Measurements from ENCODE around the gene CTNNBL1. TPM values are rescaled to one million over a fixed set of nuclear protein-coding genes. Genes with fewer than 3 reads are reported as not detected.

Gene CTNNBL1
- total and polyA plus RNA-seq, 8 donors, result 36.0 to 63.6 (median 50.1) TPM

DNA sequence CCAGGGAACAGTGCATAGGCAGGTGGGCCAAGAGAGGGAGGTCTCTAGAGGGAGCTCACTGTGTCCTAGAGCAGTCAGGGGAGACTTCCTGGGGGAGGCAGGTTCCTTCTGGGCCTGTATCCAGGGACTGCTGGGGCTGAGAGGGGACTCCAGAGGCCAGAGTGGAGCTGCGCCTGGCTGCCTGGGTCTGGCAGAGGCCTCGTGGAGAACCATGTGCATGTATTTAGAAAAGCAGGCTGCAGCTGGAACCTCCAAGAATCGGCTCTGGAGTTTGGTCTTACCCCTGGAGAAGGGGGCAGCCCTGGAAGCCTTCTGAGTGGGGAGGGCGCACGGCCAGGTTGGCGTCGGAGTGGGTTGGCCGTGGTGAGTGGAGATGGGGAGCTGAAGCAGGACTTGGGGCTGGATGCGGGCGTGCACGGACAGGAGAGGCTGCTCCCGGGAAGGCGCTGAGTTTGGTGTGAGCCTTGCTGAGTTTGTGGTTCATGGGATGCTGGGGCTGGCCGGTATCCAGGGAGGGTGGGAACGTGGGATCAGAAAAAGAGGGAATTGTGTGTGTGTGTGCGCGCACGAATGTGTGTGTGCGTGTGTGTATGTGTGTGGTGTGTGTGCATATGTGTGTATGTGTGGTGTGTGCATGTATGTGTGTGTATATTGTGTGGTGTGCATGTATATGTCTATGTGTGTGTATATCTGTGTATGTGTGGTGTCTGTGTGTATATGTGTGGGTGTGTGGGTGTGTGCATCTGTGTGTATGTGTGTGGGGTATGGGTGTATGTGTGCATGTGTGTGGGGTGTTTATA is 219.9 kb downstream of the CTNNBL1 start:
- intact Hi-C loops (cut with DNase I), result loop anchor here in 1 of 2 donors (10.0 kb wide), 1 partner anchor 61 kb away; no protein-coding TSS in a partner anchor
- DNase-seq, result no peak
- ATAC-seq, result no peak

DNA sequence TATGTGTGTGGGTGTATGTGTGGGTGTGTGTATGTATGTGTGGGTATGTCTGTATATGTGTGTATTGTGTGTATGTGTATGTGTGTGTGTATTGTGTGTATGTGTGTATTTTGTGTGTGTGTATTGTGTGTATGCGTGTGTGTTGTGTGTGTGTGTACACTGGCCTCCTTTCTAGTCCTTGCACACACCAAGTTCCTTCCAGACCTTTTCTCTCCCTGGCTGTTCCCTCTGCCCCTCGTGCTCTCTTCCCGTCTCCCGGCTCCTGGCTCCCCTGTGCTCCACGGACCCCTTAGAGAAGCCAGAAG is 220.5 kb downstream of the CTNNBL1 start:
- H3K4me3 ChIP-seq, result no peak overlapping the region
- no peak for ATAC-seq
- TF ChIP-seq, protein P1, sequence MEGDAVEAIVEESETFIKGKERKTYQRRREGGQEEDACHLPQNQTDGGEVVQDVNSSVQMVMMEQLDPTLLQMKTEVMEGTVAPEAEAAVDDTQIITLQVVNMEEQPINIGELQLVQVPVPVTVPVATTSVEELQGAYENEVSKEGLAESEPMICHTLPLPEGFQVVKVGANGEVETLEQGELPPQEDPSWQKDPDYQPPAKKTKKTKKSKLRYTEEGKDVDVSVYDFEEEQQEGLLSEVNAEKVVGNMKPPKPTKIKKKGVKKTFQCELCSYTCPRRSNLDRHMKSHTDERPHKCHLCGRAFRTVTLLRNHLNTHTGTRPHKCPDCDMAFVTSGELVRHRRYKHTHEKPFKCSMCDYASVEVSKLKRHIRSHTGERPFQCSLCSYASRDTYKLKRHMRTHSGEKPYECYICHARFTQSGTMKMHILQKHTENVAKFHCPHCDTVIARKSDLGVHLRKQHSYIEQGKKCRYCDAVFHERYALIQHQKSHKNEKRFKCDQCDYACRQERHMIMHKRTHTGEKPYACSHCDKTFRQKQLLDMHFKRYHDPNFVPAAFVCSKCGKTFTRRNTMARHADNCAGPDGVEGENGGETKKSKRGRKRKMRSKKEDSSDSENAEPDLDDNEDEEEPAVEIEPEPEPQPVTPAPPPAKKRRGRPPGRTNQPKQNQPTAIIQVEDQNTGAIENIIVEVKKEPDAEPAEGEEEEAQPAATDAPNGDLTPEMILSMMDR (IDR thresholded peaks at IDR 0.05), result no peak

More for the DNA sequence above, 219.9 kb downstream of the CTNNBL1 start:
- peaks cover 0 to 99% of the 10 kb centered on the region in 2 donors for H3K27me3 ChIP-seq
- TF ChIP-seq, protein P1 (IDR thresholded peaks at IDR 0.05), result no peak
- H3K4me3 ChIP-seq, result no peak overlapping the region
- peaks cover 8 to 9% of the 10 kb centered on the region in 2 donors for H3K4me1 ChIP-seq
- no peak overlapping the region for H3K27ac ChIP-seq
- no peaks in the 10 kb centered on the region for H3K36me3 ChIP-seq
- no peaks in the 10 kb centered on the region for H3K9me3 ChIP-seq

DNA sequence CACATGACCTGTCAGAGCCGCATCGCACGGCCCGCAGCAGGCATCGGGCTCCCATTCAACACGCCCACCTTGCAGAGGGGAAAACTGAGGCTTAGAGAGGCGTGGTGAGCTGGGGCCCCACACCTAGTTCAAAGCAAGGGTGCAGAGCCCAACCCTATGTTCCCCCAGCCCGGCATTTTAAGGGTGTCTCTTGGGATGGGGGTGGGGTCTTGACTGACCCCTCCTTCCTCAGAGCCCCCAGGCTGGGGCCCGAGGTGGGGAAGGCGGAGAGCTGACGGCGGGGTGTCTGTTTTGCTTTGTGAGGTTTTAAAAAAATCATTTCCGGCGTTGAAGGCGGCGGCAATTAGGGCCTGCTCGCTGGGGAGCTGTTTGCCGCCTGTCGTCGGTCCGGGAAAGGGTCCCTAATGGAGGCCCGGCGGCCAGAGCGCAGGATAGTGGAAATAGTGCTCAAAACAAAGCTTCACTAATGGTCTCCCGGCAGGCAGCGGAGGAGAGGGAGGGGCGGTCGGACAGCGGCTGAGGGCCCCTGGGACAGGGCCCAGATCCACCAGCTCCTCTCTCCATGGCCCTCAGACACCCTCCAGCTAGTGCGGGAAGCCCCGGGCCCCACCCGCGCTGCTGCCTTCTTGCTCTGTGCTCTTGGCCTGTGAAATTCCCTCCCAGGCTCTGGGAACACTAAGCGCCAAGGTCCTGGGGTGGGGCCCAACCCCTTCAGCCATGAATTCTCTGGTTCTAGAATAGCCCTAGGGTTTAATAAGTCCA is 221.0 kb downstream of the CTNNBL1 start:
- TF ChIP-seq, protein P1 (IDR thresholded peaks at IDR 0.05), result no peak
- DNase-seq, result peak in 3 of 4 donors; percentile 53 to 70 (median 54)
- H3K27me3 ChIP-seq, result peaks cover 0 to 99% of the 10 kb centered on the region in 2 donors
- peak overlapping the region; percentile 1 to 19 for H3K4me3 ChIP-seq
- H3K27ac ChIP-seq, result no peak overlapping the region
- peak; percentile 76 for ATAC-seq
- peaks cover 8 to 9% of the 10 kb centered on the region in 2 donors for H3K4me1 ChIP-seq
- no peaks in the 10 kb centered on the region for H3K36me3 ChIP-seq
- no peaks in the 10 kb centered on the region for H3K9me3 ChIP-seq
- intact Hi-C loops (cut with DNase I), result loop anchor here in 1 of 2 donors (10.0 kb wide), 1 partner anchor 60 kb away; no protein-coding TSS in a partner anchor

More for the DNA sequence above, 220.5 kb downstream of the CTNNBL1 start:
- Histone ChIP-seq H3K9me3 (no peaks in the 10 kb centered on the region), H3K27me3 (peaks cover 0 to 99% of the 10 kb centered on the region in 2 donors), H3K36me3 (no peaks in the 10 kb centered on the region), H3K27ac (no peak overlapping the region), H3K4me1 (peaks cover 8 to 9% of the 10 kb centered on the region in 2 donors)
- intact Hi-C loops (cut with DNase I), result loop anchor here in 1 of 2 donors (10.0 kb wide), 1 partner anchor 60 kb away; no protein-coding TSS in a partner anchor
- no peak for DNase-seq

DNA sequence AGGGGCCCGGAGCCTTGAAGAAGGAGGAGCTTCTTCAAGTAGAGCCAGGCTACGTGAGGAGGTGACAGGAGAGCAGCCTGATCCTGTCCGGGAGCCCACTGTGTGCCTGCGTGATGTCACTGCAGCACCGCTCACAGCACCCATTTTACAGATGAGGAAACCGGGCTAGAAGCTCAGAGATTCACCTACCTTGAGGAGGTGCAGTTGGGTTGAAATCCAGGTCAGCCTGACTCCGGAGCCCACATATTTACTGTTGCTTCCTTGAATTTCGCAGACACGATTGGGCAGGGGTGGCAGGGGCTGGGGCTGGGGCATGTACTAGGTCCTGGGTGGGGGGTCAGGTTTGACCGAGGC is 221.6 kb downstream of the CTNNBL1 start:
- ATAC-seq, result no peak
- no peaks in the 10 kb centered on the region for H3K9me3 ChIP-seq
- no peak overlapping the region for H3K4me3 ChIP-seq
- intact Hi-C loops (cut with DNase I), result loop anchor here in 1 of 2 donors (10.0 kb wide), 1 partner anchor 59 kb away; no protein-coding TSS in a partner anchor
- H3K27me3 ChIP-seq, result peaks cover 0 to 99% of the 10 kb centered on the region in 2 donors
- H3K4me1 ChIP-seq, result peaks cover 8 to 9% of the 10 kb centered on the region in 2 donors
- no peaks in the 10 kb centered on the region for H3K36me3 ChIP-seq
- DNase-seq, result no peak
- H3K27ac ChIP-seq, result no peak overlapping the region
- TF ChIP-seq, protein P1 (IDR thresholded peaks at IDR 0.05), result no peak

All from left lung (tissue), 10 donors.